OCI-LY7 (cell line): Measurements from ENCODE around the gene ADAM12. TPM values are rescaled to one million over a fixed set of nuclear protein-coding genes. Genes with fewer than 3 reads are reported as not detected.

Source experiments
- BruUV-seq: library from RNA; stranded (reverse); fragments of 400-500 nt; replicated peaks from 2 replicates; lab custom pipeline; 2021; lab: Mats Ljungman, UMichigan
- CTCF ChIA-PET: fragments of 300-600 bp; sonication (Branson Sonifier 250); formaldehyde crosslinking; loops from one replicate; lab custom pipeline; 2022; ENCODE audit warnings: antibody characterized with exemption; ENCODE audit not compliant: unreplicated experiment; lab: Charles Lee
- POLR2A ChIA-PET: fragments of 300-600 bp; sonication (Branson Sonifier 250); formaldehyde crosslinking; loops from one replicate; lab custom pipeline; 2022; ENCODE audit warnings: antibody characterized with exemption; lab: Charles Lee
- DNase-seq: peaks from one replicate; pipeline ENCODE4 v3.0.0-alpha.2; 2015; ENCODE audit warnings: low spot score
- H2AFZ ChIP-seq: fragments of 200-600 bp; sonication (generic), shearing (Covaris generic); 2 replicates; pipeline ENCODE4 v1.6.1; 2014; ENCODE audit warnings: mild to moderate bottlenecking, antibody characterized with exemption, low read length, moderate library complexity
- H3K27ac ChIP-seq: fragments of 200-600 bp; sonication (generic); 2 replicates; pipeline ENCODE4 v1.5.1; 2014; ENCODE audit warnings: mixed run types, low read depth, mild to moderate bottlenecking, moderate library complexity, low read length, inconsistent platforms; ENCODE audit not compliant: poor library complexity, severe bottlenecking
- H3K36me3 ChIP-seq: fragments of 200-600 bp; sonication (generic); 2 replicates; pipeline ENCODE4 v1.6.1; 2014; ENCODE audit warnings: mild to moderate bottlenecking, antibody characterized with exemption, low read length, moderate library complexity, mixed read lengths; ENCODE audit not compliant: insufficient read depth
- H3K4me1 ChIP-seq: fragments of 200-600 bp; sonication (generic); 2 replicates; pipeline ENCODE4 v1.5.1; 2014; ENCODE audit warnings: mild to moderate bottlenecking, low read length; ENCODE audit not compliant: insufficient read depth, poor library complexity, severe bottlenecking
- H3K4me2 ChIP-seq: fragments of 200-600 bp; sonication (generic); 2 replicates; pipeline ENCODE4 v1.6.1; 2014; ENCODE audit warnings: mild to moderate bottlenecking, low read length
- H3K4me3 ChIP-seq: fragments of 200-600 bp; sonication (generic); 2 replicates; pipeline ENCODE4 v1.5.1; 2014; ENCODE audit warnings: mild to moderate bottlenecking, low read depth, low read length; ENCODE audit not compliant: poor library complexity, severe bottlenecking
- H3K79me2 ChIP-seq: fragments of 200-600 bp; sonication (generic); 2 replicates; pipeline ENCODE4 v1.6.1; 2016; ENCODE audit warnings: low read depth, mild to moderate bottlenecking, low read length, moderate library complexity, mixed read lengths; ENCODE audit not compliant: insufficient read depth
- H3K9me2 ChIP-seq: fragments of 200-600 bp; sonication (generic); 2 replicates; pipeline ENCODE4 v1.6.1; 2016; ENCODE audit warnings: mild to moderate bottlenecking, low read length, mixed read lengths; ENCODE audit not compliant: insufficient read depth
- H3K9me3 ChIP-seq: fragments of 200-600 bp; sonication (generic); 2 replicates; pipeline ENCODE4 v1.6.1; 2014; ENCODE audit warnings: mild to moderate bottlenecking, mixed run types, low read length, mixed read lengths
- H4K20me1 ChIP-seq: fragments of 200-600 bp; sonication (generic); 2 replicates; pipeline ENCODE4 v1.6.1; 2014; ENCODE audit warnings: mild to moderate bottlenecking, antibody characterized with exemption, low read length, moderate library complexity, mixed read lengths; ENCODE audit not compliant: insufficient read depth
- EZH2phosphoT487 ChIP-seq: fragments of 200-600 bp; sonication (generic); IDR thresholded peaks from 2 replicates; pipeline ENCODE4 v1.6.1; 2018; ENCODE audit warnings: low read depth, borderline replicate concordance, mild to moderate bottlenecking, mixed run types, antibody characterized with exemption, low read length, moderate library complexity, mixed read lengths
- intact Hi-C: fragments of 100-400 bp; cut with micrococcal nuclease; formaldehyde crosslinking; loops from one replicate; pipeline ENCODE4 v1.10.0; 2022; ENCODE audit not compliant: unreplicated experiment
- total RNA-seq, 2 experiments: library from RNA; depleted of rRNA in 1 of 2; stranded (reverse); fragments of >200 nt in 1 of 2; shearing (Covaris generic) in 1 of 2; gene quantifications; 2 replicates each; pipeline ENCODE4 v1.2.3, GENCODE V29; 2014 to 2022
- TF ChIP-seq, protein P1 (sequence below): fragments of 200-600 bp; sonication (generic); conservative IDR thresholded peaks from 2 replicates; pipeline ENCODE4 v1.5.1; 2014; ENCODE audit warnings: mild to moderate bottlenecking, antibody characterized with exemption, low read length, moderate library complexity, mixed read lengths

Gene ADAM12
- total RNA-seq, 2 experiments from 2014 or later, result 0.06 TPM; not detected in 1

DNA sequence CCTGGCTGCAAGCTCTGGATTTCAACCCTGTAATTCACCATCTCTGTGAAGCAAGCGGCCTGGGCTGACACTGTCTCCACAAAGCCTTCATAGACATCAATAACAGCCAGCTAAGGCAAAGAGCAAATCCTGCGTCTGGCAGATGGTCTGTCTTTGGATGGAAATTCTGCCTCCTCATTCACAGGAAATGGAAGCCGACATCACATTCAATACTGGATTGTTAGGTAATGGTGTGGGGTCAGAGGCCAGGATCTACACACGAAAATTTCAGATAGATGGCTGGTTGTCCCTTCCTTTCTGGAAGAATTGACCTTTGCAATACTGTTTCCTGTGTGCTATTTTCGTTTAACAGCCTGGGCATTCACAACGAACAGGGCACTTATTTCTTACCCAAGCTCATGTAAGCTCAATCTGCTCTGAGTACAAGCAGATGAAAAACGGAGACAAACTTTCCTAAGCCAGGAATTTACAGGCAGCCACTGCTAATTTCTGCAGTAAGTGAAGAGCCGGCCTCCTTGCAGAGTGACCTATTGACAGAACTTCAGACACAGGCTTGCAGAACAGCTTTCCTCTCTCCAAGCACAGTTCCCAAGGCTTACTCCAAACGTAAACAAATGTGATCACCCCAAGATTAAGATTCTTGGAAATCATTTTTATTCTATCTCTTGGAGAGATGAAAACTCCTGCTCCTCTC is 3.1 kb upstream of the ADAM12 start:
- no peaks in the 10 kb centered on the region for H3K9me2 ChIP-seq
- no peaks in the 10 kb centered on the region for H3K4me1 ChIP-seq
- DNase-seq, result no peak
- H3K27ac ChIP-seq, result no peak overlapping the region
- BruUV-seq, result no TSS peak
- no peaks in the 10 kb centered on the region for H3K79me2 ChIP-seq
- CTCF ChIA-PET, result no interaction called here
- no peak overlapping the region for H3K4me3 ChIP-seq
- H2AFZ ChIP-seq, result no peak overlapping the region
- H3K4me2 ChIP-seq, result no peak overlapping the region
- POLR2A ChIA-PET, result no interaction called here
- no peaks in the 10 kb centered on the region for H3K9me3 ChIP-seq
- intact Hi-C loops, result no loop called here
- H3K36me3 ChIP-seq, result no peaks in the 10 kb centered on the region
- no peaks in the 10 kb centered on the region for H4K20me1 ChIP-seq
- TF ChIP-seq, protein P1, sequence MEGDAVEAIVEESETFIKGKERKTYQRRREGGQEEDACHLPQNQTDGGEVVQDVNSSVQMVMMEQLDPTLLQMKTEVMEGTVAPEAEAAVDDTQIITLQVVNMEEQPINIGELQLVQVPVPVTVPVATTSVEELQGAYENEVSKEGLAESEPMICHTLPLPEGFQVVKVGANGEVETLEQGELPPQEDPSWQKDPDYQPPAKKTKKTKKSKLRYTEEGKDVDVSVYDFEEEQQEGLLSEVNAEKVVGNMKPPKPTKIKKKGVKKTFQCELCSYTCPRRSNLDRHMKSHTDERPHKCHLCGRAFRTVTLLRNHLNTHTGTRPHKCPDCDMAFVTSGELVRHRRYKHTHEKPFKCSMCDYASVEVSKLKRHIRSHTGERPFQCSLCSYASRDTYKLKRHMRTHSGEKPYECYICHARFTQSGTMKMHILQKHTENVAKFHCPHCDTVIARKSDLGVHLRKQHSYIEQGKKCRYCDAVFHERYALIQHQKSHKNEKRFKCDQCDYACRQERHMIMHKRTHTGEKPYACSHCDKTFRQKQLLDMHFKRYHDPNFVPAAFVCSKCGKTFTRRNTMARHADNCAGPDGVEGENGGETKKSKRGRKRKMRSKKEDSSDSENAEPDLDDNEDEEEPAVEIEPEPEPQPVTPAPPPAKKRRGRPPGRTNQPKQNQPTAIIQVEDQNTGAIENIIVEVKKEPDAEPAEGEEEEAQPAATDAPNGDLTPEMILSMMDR, result no peak
- no peak for TF ChIP-seq EZH2phosphoT487

DNA sequence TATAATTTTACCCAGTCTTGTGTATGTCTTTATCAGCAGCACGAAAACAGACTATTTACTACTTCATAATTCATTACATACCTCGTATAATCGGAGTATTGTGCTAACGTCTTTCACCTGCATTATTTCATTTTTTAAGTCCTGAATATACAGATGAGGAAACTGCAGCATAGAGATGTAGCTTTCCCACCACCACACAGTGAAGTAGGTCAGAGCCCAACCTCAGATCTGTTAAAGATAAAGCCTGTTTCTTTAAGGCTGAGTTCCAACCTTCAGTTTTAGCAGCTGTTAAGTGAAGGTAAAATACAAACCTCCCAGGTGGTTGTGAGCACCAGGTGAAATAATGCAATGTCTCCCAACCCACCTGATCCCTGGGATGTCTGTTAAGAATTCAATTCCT is 2.0 kb upstream of the ADAM12 start:
- Histone ChIP-seq H3K4me1 (no peaks in the 10 kb centered on the region), H3K27ac (no peak overlapping the region), H3K9me2 (no peaks in the 10 kb centered on the region), H3K79me2 (no peaks in the 10 kb centered on the region), H3K36me3 (no peaks in the 10 kb centered on the region), H2AFZ (no peak overlapping the region), H3K4me3 (no peak overlapping the region), H4K20me1 (no peaks in the 10 kb centered on the region), H3K9me3 (no peaks in the 10 kb centered on the region), H3K4me2 (no peak overlapping the region)
- ChIA-PET CTCF (no interaction called here), POLR2A (no interaction called here)
- DNase-seq, result no peak
- intact Hi-C loops, result no loop called here
- no TSS peak for BruUV-seq
- TF ChIP-seq EZH2phosphoT487, result no peak
- TF ChIP-seq, protein P1, result no peak
